Left lobe of liver (tissue), 2 donors: ENCODE data around the gene COL6A3. TPM values are rescaled to one million over a fixed set of nuclear protein-coding genes. Genes with fewer than 3 reads are reported as not detected.

ENCODE experiments used
- ATAC-seq: fragments of 200-7000 bp; cut with Tn5 transposase; one replicate; pipeline ENCODE4 v1.9.1; 2020; ENCODE audit warnings: mild to moderate bottlenecking, moderate library complexity
- DNase-seq: peaks from one replicate; pipeline ENCODE4 v3.0.0-alpha.2; 2020; ENCODE audit warnings: low spot score
- total RNA-seq: library from RNA; stranded (reverse); gene quantifications from one replicate; pipeline ENCODE4 v1.2.1, GENCODE V29; 2021
- donor health status: DM: no; HTN: no; CAD: no; lungs with moderate emphysema.
- donor health status: DM: no; HTN: yes; CAD: no.

Gene COL6A3
- total RNA-seq, 1 donor from 2014 or later = 6.2 TPM

DNA sequence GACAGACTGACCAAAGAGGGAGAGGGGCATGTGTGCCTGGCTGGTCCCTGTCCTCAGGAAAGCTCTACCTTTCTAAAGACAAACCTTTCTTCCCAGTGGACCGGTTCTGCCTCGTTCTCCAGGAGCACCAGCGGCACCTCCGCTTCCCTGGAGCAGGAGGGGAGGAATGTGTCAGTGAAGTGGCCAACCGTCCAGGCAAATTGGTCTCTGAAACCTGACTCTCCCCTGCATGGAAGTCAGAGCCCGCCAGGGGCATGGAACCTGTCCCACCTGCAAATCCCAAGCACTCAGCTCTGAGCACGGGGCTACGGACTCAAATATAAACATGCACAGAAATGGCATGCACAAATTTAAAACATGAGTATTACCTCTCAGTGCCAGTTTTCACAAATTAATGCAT lies 62.9 kb downstream of the COL6A3 start:
- no peak for ATAC-seq
- no peak for DNase-seq

DNA sequence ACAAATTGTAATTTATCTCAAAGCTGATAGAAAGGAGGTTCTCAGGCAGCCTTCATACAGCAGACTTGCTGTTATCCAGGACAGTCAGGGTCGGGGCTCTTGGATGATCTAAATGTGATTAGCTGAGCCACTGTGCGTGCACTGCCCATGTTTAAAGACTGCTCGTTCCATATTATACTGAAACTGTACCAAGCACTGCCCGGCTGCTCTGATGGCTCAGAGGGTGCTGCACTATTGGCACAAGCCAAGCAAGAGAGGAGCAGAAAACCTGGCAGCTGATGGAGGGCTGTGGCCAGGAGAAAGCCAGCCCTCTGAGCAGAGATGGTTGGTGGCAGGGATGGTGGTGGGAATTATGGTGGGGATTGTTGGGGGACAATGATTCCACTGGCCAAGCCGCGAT lies 63.4 kb downstream of the COL6A3 start:
- DNase-seq (no peak), ATAC-seq (peak; percentile 85)

DNA sequence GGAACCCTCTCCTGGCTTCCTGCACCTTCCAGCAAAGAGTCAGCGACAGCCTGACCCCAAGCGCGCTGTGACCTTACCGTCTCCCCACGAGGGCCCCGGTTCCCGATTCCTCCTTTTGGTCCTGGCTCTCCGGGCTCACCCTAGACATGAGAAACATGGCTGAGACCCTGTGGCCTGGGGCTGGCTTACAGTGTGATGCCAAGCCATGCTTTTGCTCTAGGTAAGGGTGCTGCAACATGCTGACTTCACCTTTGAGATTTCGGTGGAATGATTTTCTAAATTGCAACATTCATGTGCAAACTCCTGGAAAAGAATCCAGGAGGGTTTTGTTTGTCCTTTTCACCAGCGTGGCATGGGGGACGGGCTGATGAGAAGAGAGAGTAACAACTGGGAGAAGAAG lies 63.9 kb downstream of the COL6A3 start:
- ATAC-seq (peak; percentile 81), DNase-seq (no peak)

DNA sequence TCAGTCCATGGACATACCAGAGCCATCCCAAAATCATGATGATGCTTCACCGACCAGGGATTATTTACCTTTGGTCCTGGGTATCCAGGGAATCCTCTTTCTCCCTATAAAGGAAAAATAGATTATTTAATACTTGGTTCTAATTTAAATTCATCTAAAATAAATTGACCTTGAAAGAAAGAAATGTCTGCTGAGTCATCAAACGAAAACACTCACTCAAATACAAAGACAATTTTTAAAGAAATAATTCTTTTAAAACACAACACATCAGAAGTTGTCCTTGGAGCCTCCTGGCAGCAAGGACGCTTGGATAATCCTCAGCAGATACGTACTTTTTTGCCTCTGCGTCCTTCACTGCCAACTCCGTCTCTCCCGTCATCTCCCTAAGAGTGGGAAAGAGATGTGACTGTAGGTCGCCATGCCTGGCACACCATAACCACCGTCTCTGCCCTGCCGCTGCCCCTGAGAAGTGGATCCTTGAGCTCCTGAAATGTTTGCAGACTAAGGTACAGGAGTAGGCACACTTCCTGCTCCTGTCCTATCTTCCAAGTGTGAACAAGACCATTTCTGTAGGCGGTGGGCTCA lies 65.6 kb downstream of the COL6A3 start:
- DNase-seq (no peak), ATAC-seq (no peak)

DNA sequence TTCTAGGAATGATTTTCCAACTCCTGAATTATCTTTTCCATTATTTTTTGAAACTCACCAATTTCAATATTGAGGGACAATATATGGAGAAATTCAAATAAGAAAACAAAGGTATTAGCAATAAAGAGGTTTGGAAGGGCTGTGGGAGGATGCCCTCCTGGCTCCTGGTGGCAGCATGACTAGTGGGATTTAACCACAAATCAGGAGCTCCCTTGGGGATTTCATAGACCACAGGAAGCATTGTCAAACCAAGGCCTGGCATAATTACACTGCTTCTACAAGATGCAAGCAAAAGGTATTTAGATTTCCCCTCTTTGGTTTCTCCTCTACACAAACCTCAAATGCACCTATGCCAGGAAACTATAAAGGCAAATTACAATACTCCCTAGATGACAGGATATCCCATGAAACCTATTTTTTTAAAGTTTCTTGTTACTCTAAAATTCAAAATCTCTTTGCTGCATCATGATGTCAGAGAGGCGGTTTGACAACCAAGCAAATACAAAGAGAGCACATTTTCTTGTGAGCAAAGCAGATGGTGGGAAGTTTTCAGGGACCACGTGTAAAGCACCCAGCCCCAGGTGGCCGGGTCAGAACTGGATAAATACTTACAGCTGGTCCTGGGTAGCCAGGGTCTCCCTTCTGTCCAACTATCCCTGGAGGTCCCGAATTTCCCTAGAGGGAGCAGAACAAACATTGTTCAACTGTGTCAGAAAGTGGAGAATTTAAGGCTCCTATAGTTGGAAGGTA lies 67.9 kb downstream of the COL6A3 start:
- DNase-seq (no peak), ATAC-seq (no peak)

DNA sequence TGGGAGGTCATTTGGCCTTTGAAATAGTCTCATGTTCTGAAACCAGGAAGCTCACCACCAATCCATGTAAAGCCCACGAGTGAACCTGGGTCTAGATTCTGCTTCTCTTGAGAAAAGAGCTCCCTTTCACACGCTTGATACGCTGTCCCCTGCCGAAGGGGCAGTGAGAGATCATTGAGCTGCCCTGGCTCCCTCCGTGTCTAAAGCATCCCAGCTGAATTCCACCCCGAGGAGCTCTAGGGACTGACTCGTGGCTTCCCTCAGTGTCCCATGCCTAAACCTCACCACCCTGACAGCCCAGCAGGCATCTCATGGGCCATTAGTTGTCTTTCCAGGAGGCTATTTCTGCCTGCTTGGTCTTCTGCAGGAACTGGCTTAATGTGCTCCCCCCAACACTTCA lies 68.6 kb downstream of the COL6A3 start:
- ATAC-seq = no peak
- DNase-seq = no peak

DNA sequence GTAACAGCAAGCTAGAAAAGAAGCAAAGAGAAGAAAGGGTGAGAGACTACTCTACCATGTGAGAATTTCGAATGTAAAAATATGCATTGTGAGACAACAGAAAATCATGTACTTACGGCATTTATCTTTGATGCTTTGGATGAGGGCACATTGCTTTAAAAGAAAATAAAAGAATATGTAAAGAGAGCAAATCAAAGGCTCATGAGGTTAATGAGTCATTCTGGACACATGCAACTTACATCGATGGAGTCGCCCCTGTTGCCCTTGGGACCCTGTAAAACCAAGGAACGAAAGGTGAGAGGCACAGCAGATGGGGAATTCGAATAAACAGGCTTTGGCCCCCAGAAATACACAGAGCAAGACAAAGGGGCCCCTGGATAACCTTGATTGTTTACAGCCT lies 69.0 kb downstream of the COL6A3 start:
- no peak for DNase-seq
- ATAC-seq = no peak

DNA sequence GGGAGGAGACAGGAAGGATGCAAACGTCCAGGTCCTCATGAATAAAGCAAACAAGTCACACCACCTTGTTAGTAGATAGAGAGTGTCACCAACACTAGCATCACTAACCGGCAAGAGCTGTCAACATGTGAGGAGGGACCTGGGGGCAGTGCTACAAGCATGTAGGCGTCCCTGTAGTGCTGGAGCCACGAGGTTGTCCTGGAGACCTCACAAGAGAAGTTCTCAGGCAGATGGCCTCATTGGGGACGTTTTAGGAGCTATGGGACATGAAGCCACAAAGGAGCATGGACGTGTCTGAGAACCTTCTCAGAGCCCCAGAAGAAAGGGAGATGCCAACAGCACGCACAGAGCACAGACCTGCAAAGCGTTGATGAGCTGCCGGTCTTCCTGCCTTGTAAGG lies 70.0 kb downstream of the COL6A3 start:
- DNase-seq (no peak), ATAC-seq (no peak)

DNA sequence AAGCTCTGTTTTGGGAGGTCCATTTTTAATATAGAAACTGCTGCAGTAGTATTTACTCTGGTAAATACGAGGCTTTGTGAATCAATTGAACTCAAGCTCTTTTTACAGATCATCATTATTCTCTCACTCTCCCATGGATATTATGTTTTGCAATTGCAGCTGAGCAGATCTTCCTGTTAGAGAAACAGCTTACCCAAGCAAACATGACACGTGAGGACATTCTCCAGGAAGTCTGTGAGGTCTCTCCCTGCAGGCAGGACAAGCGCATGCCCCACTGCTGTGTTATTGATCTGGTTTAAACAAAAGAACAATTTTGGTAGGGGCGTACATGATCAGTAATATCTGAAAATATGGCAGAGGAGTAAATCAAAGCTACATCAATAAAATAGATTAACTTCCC lies 72.1 kb downstream of the COL6A3 start:
- ATAC-seq (peak; percentile 59), DNase-seq (no peak)

DNA sequence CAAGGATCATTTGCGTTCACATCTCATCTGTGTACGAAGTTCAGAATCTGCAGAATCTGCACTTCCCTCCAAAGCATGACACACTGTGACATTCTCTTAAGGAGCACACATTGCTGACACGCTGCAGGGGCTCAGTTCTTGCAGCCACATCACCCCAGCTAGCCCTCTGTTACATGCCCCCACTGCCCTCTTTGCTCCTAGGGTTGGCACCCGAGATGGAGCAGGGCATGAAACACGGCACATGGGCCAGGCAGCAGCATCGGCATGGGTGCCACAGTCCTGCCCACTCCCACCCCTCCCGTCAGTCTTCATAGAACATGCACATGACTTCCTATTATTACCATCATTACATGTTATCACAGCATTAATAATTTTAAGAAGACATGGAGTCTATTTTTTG lies 76.4 kb downstream of the COL6A3 start:
- ATAC-seq = no peak
- no peak for DNase-seq

DNA sequence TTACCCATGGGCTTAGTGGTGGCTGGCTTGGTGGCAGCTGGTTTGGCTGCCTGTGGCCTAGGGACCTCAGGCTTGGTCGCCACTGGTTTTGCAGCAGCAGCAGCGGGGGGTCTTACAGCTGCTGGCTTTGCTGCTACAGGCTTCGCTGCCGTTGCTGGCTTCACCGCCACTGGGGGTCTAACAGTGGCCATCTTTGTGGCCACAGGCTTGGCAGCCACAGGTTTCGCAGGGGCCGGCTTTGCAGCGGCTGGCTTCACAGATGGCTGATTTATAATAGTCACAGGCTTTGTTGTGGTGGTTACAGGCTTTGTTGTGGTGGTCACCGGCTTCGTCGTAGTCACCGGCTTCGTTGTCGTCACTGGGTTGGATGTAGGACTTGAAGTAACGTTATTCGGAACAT lies 77.8 kb downstream of the COL6A3 start:
- ATAC-seq (no peak), DNase-seq (no peak)

DNA sequence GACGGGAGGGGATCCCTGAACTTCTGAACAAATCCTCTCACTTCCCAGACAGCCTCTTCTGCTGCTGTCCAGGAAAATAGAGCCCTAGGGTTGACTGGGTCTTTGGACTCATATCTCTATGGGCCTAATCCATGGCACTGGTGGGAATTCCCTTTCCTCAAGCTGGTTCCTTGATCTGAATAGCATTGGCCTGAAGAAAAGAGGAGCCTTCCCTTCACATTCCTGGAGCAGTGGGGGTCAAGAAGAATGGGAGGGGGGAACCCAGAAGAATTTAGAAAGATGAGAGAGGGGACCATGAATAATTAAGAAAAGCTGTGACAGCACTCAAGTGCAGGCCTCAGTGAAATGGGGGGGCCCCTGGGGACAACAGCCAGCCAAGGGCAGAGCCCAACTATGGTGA lies 80.2 kb downstream of the COL6A3 start:
- no peak for DNase-seq
- no peak for ATAC-seq

DNA sequence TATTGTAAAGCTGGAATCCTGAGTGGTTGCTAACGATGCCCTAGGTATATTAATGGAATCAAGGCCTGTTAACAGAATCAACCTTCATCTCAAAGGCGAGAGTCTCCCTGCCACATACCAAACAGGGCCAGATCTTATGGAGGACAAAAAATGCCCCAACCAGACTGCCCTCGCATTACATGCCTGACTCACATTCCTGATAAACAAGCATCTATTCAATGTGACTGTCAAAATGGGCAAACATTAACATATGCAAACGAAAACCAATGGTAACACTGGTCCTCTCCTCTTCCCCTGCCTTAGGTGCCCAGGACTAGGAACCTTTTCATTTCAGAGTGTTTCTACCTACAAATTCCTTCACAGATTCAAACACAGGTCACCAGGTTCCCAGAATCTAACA lies 83.4 kb downstream of the COL6A3 start:
- DNase-seq (no peak), ATAC-seq (no peak)

DNA sequence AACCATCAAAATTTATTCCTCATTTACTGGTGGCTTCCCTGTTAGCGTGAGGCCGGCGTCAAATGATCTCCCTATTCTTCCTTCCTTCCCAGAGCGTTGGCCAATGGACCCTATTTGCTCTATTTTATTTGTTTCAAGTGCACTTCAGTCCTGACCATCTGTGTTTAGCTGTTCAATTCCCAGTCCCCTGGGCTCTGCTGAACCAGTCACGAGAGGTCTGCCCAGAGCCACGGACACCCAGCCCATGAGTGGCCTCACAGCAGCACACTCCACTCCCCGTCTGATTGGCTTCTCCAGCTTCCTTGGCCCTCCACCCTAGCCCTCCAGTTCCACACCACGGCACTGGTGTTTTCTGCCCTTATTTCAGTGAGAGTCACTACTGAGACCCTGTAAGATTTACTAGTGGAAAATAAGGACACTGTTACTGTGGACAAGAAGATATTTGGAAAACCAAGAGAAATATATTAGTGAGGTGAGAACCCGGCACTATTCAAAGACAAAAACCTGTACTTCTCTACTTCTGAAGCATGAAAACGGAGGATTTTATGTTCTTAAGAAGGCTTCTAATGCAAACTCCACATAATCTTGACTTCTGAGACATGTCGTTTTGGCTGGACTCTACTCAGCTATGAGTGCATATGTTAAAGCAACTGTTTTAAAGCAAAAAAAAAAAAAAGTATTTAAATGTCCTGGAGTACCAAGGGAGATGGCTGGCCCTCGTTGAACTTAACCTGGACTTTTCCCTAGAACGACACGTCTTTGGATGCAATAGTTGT lies 86.6 kb downstream of the COL6A3 start:
- DNase-seq = no peak
- no peak for ATAC-seq

DNA sequence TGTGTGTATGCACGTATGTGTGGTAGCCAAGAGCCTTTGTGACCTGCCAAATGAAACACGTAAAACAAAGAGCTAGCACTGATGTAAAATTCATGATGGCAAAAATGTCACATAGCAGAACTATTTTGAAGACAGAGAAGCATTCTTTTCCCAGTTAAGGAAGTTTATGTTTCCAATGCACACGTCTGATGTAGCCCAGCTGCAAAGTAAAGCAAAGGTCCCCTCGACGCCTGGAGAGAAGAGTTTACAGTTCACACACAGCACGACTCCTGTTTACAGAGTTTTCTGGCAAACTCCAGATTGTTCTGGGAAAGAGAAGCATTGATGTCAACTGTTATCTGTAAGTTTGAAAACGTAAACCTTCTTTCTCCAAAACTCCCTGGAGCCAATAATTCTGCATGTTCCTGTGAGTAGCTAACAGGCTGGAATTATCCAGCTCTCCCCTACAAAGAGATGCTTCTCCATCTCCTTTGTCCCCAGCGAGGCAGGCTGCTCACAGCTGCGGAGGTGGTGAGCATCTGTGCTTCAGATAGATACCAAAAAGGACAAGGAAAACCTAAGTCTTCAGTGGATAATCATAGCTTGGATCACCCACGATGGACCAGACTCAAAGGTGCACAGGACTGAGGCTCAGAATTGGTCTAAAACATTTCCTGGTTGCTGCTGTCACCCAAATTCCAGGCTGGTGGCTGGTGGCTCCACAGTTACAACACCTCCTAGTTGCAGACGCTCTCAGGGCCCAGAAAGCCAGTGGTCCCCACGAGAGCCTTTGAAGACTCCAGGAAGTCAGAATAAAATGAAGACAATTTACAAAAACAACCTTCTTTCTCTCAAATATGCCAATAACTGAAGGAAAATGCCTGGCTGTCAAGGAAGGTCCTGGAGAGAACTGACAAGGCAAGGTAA lies 87.4 kb downstream of the COL6A3 start:
- DNase-seq (no peak), ATAC-seq (peak; percentile 45)

DNA sequence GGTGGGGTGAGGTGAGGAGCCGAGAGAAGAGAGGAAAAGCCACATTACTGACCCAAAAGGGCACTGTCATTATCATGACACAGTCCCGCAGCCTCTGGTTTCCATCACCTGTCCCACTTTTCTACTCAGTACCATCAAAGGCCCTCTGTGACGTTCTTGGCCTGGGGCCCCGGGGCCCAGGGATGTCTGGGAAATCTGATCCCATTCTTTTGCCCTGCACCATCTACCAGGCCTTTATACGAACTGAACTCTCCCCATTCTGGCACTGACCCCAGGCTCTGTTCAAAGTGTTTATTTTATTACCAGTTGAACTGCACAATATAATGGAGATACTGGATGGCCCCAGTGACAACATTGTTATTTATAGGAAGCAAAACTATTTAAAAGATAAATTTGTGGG lies 89.1 kb downstream of the COL6A3 start:
- ATAC-seq (no peak), DNase-seq (no peak)

DNA sequence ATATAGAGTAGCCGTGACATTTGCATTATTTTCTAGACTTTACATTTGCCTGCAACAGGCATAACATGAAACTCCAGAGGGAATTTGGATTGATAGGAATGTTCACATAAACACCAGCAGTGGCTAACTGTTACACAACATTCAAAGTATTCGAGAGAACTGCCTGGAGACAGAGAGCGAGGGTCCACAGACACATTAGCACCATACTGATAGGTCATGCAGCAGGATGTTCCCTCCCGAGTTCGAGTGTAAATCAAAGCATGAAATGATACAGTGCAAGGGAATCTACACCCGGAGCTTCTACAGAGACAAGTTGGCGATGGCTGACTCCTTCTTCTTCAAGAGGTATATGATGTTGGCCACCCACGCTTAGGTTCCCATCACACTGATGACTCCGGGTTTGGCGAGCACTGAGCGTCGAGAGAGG lies 89.5 kb downstream of the COL6A3 start:
- ATAC-seq = no peak
- no peak for DNase-seq

DNA sequence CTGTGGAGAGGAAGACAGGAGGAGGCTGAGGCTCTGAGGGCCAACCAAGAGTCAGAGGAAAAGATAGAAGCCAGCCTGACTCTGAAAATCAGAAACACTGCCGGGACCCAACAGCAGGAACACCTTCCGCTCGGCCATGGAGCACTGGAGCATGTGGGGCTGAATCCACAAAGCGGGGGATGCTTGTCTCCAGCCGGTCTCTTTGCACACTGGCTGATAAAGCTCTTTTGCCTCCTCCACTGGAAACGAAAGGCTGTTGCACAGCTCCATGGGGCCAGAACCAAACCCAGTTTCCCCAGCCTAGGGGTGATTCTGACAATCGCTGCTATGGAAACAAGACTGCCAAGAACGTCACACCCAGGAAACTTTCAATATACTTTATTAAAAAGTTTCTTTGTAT lies 90.3 kb downstream of the COL6A3 start:
- DNase-seq (no peak), ATAC-seq (no peak)

DNA sequence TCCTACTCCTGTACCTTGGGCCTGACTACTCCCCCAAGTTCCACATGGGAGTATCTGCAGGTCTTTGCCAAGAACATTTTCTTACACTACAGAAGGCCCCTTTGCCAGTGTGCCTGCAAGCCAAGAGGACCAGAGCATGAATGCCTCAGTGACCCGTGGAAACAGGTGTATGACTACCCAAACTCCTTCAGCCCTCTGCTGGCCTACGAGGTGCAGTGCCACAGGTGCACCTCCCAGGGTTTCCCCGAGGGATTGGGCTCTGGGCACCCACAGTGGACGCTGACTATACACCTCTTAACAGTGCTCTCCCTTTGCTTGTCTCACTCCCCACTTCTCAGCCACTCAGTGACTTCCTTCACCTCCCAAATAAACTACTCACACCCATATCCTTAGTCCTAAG lies 91.4 kb downstream of the COL6A3 start:
- peak; percentile 92 for ATAC-seq
- DNase-seq = no peak

DNA sequence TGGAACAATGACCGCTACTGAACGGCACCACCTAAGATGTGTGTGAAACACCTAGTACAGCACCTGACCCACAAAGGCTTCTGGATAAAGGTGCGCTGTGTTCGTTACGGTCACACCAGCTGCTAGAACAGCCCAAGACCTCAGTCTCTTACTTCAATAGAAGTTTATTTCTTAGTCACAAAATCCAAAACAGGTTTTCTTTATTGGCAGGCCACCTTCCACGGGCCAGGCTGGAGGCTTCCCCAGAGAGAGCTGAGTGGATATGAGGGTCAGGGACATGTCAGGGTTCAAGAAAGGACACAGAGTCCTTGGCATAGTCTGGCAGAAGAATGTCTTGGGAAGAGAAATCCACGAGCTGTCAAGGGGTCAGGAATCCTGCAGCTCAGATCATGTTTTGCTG lies 92.2 kb downstream of the COL6A3 start:
- DNase-seq = no peak
- no peak for ATAC-seq
